Endothelial cell of umbilical vein (primary cell): ENCODE data around the gene SOX9. TPM values are rescaled to one million over a fixed set of nuclear protein-coding genes. Genes with fewer than 3 reads are reported as not detected.

Experiments
- BruUV-seq: library from RNA; stranded (reverse); fragments of 400-500 nt; replicated peaks from 2 replicates; lab custom pipeline; 2021; lab: Mats Ljungman, UMichigan
- CTCF ChIA-PET: fragments of 300-600, 350-600 bp; sonication (Branson Sonifier 250); formaldehyde crosslinking; loops from one replicate; lab custom pipeline; 2021; ENCODE audit warnings: antibody characterized with exemption, inconsistent platforms; lab: Charles Lee
- POLR2A ChIA-PET: fragments of 300-600, 350-600 bp; sonication (Branson Sonifier 250); formaldehyde crosslinking; loops from one replicate; lab custom pipeline; 2021; ENCODE audit warnings: antibody characterized with exemption, inconsistent platforms; lab: Charles Lee
- DNase-seq: peaks from one replicate; pipeline ENCODE4 v3.0.0-alpha.2; 2011; ENCODE audit warnings: low read depth, low spot score
- FAIRE-seq: peaks from 2 replicates; lab custom pipeline; 2011; peaks lifted over from hg19 to GRCh38; lab: Jason Lieb, UNC
- H2AFZ ChIP-seq: 2 replicates; pipeline ENCODE4 v1.6.0; 2012; ENCODE audit warnings: low read depth, low read length, control low read depth, inconsistent platforms
- H3K27ac ChIP-seq: 2 replicates; pipeline ENCODE4 v1.5.1; 2011; ENCODE audit warnings: low read depth, mild to moderate bottlenecking, control low read depth, low read length, moderate library complexity; ENCODE audit not compliant: insufficient read depth
- H3K27me3 ChIP-seq, 2 experiments: 2 replicates each; pipeline versions ENCODE4 v1.6.0 to v1.6.1; 2011; ENCODE audit warnings: low read length in 2 of 2, mixed read lengths in 1 of 2; ENCODE audit not compliant: control insufficient read depth in 2 of 2, insufficient read depth in 2 of 2
- H3K36me3 ChIP-seq, 2 experiments: 2 replicates in 1 of 2; 3 replicates in 1 of 2; pipeline ENCODE4 v1.5.1; 2011; ENCODE audit warnings: low read length in 2 of 2, mild to moderate bottlenecking in 1 of 2, moderate library complexity in 1 of 2; ENCODE audit not compliant: control insufficient read depth in 2 of 2, insufficient read depth in 2 of 2; ENCODE audit errors: extremely low read depth in 1 of 2
- H3K4me1 ChIP-seq: 3 replicates; pipeline ENCODE4 v1.5.1; 2011; ENCODE audit warnings: mild to moderate bottlenecking, low read length; ENCODE audit not compliant: control insufficient read depth, insufficient read depth; ENCODE audit errors: extremely low read depth
- H3K4me2 ChIP-seq: 2 replicates; pipeline ENCODE4 v1.6.1; 2011; ENCODE audit warnings: low read length, control low read depth, mixed read lengths; ENCODE audit not compliant: insufficient read depth
- H3K4me3 ChIP-seq, 3 experiments: fragments of 200-600 bp in 1 of 3; sonication (generic), shearing (Covaris generic) in 1 of 3; replicated peaks in 1 of 3; 2 replicates each; pipeline ENCODE4 v1.5.1; 2011 to 2016; ENCODE audit warnings: control low read depth in 3 of 3, low read length in 3 of 3, mild to moderate bottlenecking in 2 of 3, inconsistent platforms in 1 of 3, low read depth in 1 of 3, moderate library complexity in 1 of 3; ENCODE audit not compliant: insufficient read depth in 1 of 3
- H3K79me2 ChIP-seq: 2 replicates; pipeline ENCODE4 v1.6.0; 2012; ENCODE audit warnings: low read length, inconsistent platforms; ENCODE audit not compliant: control insufficient read depth, insufficient read depth
- H3K9ac ChIP-seq: replicated peaks from 2 replicates; pipeline ENCODE3; 2011; ENCODE audit warnings: low read length, control low read depth; ENCODE audit not compliant: insufficient read depth; ENCODE audit errors: extremely low read depth
- H3K9me1 ChIP-seq: replicated peaks from 3 replicates; pipeline ENCODE4 v1.6.0; 2011; ENCODE audit warnings: mild to moderate bottlenecking, low read length; ENCODE audit not compliant: control insufficient read depth, insufficient read depth; ENCODE audit errors: extremely low read depth
- H3K9me3 ChIP-seq: replicated peaks from 2 replicates; pipeline ENCODE4 v1.5.1; 2012; ENCODE audit warnings: low read length, inconsistent platforms; ENCODE audit not compliant: control insufficient read depth, insufficient read depth
- H4K20me1 ChIP-seq: replicated peaks from 2 replicates; pipeline ENCODE3; 2011; ENCODE audit warnings: mild to moderate bottlenecking, low read length; ENCODE audit not compliant: control insufficient read depth, insufficient read depth; ENCODE audit errors: extremely low read depth
- EZH2 ChIP-seq: IDR thresholded peaks from 2 replicates; pipeline ENCODE4 v1.6.1; 2012; ENCODE audit warnings: borderline replicate concordance, low read depth, mild to moderate bottlenecking, moderate library complexity, low read length, inconsistent platforms; ENCODE audit not compliant: severe bottlenecking
- FOS ChIP-seq: IDR thresholded peaks from 2 replicates; pipeline ENCODE4 v1.6.1; 2011; ENCODE audit warnings: mild to moderate bottlenecking, low read length, moderate library complexity, borderline replicate concordance; ENCODE audit not compliant: insufficient read depth
- GATA2 ChIP-seq: IDR thresholded peaks from 2 replicates; pipeline ENCODE4 v1.7.0; 2011; ENCODE audit warnings: low read depth, mild to moderate bottlenecking, moderate library complexity, mixed read lengths, low read length; ENCODE audit not compliant: insufficient read length, insufficient read depth
- JUN ChIP-seq: IDR thresholded peaks from 2 replicates; pipeline ENCODE4 v1.6.1; 2011; ENCODE audit warnings: borderline replicate concordance, low read depth; ENCODE audit not compliant: insufficient read length, insufficient read depth
- MYC ChIP-seq: IDR thresholded peaks from one replicate; pipeline ENCODE4 v1.6.1; 2011; ENCODE audit warnings: mild to moderate bottlenecking, low read depth, low read length
- POLR2A ChIP-seq: IDR thresholded peaks from 2 replicates; pipeline ENCODE4 v1.6.1; 2012; ENCODE audit warnings: low read depth, mild to moderate bottlenecking, control low read depth, low read length
- POLR2AphosphoS5 ChIP-seq: IDR thresholded peaks from 2 replicates; pipeline ENCODE4 v1.6.1; 2012; ENCODE audit warnings: low read depth, mild to moderate bottlenecking, control low read depth, low read length, moderate library complexity; ENCODE audit not compliant: insufficient read depth
- dilution Hi-C: fragments of 300-500 bp; cut with MboI; formaldehyde crosslinking; loops from one replicate; pipeline ENCODE4 v1.15.0; 2019; ENCODE audit warnings: low sequenced_read_pairs; ENCODE audit not compliant: extremely low pct_ligation_motif_present
- intact Hi-C: fragments of 100-400 bp; cut with micrococcal nuclease; formaldehyde crosslinking; loops from one replicate; pipeline ENCODE4 v1.10.0; 2022
- polyA plus RNA-seq, 4 experiments: library from polyadenylated mRNA; depleted of rRNA in 3 of 4; stranded (reverse) in 3 of 4; unstranded in 1 of 4; fragments of >200 nt; gene quantifications; 2 replicates each; pipeline versions ENCODE4 v1.2.1 to v1.2.3, GENCODE V29; 2011 to 2012; ENCODE audit warnings: missing spikeins in 1 of 4
- total RNA-seq: library from RNA; stranded (reverse); gene quantifications from 2 replicates; pipeline ENCODE4 v1.2.3, GENCODE V29; 2021
- TF ChIP-seq, protein P1 (sequence below), 2 donors: IDR thresholded peaks; 1 replicate in 1 of 2; 2 replicates in 1 of 2; pipeline ENCODE4 v1.5.1; 2011; ENCODE audit warnings: low read length in 2 of 2, mild to moderate bottlenecking in 2 of 2, moderate library complexity in 2 of 2, control low read depth in 1 of 2, inconsistent platforms in 1 of 2, low read depth in 1 of 2; ENCODE audit not compliant: insufficient read depth in 1 of 2; ENCODE audit errors: extremely low read depth in 1 of 2
- TF ChIP-seq, protein P2 (sequence below): IDR thresholded peaks from 2 replicates; pipeline ENCODE4 v1.6.1; 2011; ENCODE audit not compliant: insufficient read depth, insufficient read length

Gene SOX9
- total and polyA plus RNA-seq, 2 donors (not counting 3 experiments of a cell fraction or from before 2014, with no cell fraction given): not detected

DNA sequence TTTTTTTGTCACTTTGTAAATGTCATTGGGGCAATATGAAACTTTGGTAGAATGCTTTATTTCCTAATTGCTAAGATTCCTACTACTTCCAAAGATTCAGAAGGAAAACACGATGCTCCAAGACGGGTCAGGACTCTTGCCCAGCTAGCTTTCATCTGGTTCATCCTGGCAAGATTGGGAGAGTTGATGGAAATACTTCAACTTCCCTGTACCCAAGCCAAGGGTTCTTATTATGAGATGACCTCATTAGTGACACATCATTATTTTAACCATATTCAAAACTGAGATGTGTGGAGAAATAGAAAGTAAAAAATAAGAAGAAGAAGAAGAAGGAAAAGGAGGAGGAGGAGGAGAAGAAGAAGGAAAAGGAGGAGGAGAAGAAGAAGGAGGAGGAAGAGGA lies 25.6 kb downstream of the SOX9 start:
- no peaks in the 10 kb centered on the region for H4K20me1 ChIP-seq
- H3K4me3 ChIP-seq: no peak overlapping the region
- no peak overlapping the region for H3K27ac ChIP-seq
- no peak for DNase-seq
- H3K9ac ChIP-seq: no peak overlapping the region
- no peaks in the 10 kb centered on the region for H3K9me1 ChIP-seq
- dilution Hi-C loops (no loop called here), intact Hi-C loops (no loop called here)
- ChIA-PET POLR2A (no interaction called here), CTCF (no interaction called here)
- no peak for TF ChIP-seq FOS
- TF ChIP-seq POLR2A: no peak
- TF ChIP-seq JUN: no peak
- TF ChIP-seq, protein P1, sequence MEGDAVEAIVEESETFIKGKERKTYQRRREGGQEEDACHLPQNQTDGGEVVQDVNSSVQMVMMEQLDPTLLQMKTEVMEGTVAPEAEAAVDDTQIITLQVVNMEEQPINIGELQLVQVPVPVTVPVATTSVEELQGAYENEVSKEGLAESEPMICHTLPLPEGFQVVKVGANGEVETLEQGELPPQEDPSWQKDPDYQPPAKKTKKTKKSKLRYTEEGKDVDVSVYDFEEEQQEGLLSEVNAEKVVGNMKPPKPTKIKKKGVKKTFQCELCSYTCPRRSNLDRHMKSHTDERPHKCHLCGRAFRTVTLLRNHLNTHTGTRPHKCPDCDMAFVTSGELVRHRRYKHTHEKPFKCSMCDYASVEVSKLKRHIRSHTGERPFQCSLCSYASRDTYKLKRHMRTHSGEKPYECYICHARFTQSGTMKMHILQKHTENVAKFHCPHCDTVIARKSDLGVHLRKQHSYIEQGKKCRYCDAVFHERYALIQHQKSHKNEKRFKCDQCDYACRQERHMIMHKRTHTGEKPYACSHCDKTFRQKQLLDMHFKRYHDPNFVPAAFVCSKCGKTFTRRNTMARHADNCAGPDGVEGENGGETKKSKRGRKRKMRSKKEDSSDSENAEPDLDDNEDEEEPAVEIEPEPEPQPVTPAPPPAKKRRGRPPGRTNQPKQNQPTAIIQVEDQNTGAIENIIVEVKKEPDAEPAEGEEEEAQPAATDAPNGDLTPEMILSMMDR (IDR thresholded peaks at IDR 0.05; ENCODE audit: extremely low read depth in 1 of 2, insufficient read depth in 1 of 2, low read depth in 1 of 2, low read length in 2 of 2): no peak
- no peak for TF ChIP-seq MYC
- TF ChIP-seq GATA2: no peak
- TF ChIP-seq, protein P2, sequence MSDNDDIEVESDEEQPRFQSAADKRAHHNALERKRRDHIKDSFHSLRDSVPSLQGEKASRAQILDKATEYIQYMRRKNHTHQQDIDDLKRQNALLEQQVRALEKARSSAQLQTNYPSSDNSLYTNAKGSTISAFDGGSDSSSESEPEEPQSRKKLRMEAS: no peak
- no peak for TF ChIP-seq POLR2AphosphoS5
- no peak for TF ChIP-seq EZH2
- H3K4me2 ChIP-seq: no peak overlapping the region
- H2AFZ ChIP-seq: no peak overlapping the region
- no peaks in the 10 kb centered on the region for H3K79me2 ChIP-seq
- no peaks in the 10 kb centered on the region for H3K27me3 ChIP-seq
- H3K36me3 ChIP-seq: no peaks in the 10 kb centered on the region
- no peak for FAIRE-seq
- no peaks in the 10 kb centered on the region for H3K4me1 ChIP-seq
- no TSS peak for BruUV-seq
- no peaks in the 10 kb centered on the region for H3K9me3 ChIP-seq
